Neural progenitor cell (in vitro differentiated cells): Measurements from ENCODE around the gene NLGN2.

Experiments used
- EZH2phosphoT487 ChIP-seq: fragments of 200-600 bp; sonication (generic); IDR thresholded peaks from 2 replicates; pipeline ENCODE4 v1.6.1; 2017; ENCODE audit warnings: antibody characterized with exemption
- TF ChIP-seq, protein P1 (sequence below): fragments of 200-600 bp; sonication (generic); IDR thresholded peaks from 2 replicates; pipeline ENCODE4 v1.5.1; 2017; ENCODE audit warnings: antibody characterized with exemption, mild to moderate bottlenecking

DNA sequence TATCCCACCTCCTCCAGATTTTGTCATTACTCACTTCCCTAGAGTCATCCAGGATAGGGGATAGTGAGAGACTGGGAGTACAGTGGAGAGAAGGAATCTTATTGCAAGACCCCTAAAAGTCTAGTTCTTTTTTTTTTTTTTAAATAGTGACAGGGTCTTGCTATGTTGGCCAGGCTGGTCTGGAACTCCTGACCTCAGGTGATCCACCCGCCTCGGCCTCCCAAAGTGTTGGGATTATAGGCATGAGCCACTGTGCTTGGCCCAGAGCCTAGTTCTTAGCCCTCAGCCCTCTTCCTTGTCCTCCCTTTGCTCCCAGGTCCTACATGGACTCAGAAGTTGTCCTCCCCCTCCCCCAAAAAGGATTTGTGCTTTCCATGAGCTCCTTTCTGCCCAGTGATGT lies 34.5 kb downstream of the NLGN2 start:
- TF ChIP-seq, protein P1, sequence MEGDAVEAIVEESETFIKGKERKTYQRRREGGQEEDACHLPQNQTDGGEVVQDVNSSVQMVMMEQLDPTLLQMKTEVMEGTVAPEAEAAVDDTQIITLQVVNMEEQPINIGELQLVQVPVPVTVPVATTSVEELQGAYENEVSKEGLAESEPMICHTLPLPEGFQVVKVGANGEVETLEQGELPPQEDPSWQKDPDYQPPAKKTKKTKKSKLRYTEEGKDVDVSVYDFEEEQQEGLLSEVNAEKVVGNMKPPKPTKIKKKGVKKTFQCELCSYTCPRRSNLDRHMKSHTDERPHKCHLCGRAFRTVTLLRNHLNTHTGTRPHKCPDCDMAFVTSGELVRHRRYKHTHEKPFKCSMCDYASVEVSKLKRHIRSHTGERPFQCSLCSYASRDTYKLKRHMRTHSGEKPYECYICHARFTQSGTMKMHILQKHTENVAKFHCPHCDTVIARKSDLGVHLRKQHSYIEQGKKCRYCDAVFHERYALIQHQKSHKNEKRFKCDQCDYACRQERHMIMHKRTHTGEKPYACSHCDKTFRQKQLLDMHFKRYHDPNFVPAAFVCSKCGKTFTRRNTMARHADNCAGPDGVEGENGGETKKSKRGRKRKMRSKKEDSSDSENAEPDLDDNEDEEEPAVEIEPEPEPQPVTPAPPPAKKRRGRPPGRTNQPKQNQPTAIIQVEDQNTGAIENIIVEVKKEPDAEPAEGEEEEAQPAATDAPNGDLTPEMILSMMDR: no peak
- TF ChIP-seq EZH2phosphoT487: no peak
